Nephron (organoid): ENCODE results near the gene HM13.

Experiments used
- H3K27ac Mint-ChIP-seq, 3 experiments: 2 replicates each; pipeline ENCODE4 v1.8.0; 2020; ENCODE audit warnings: mixed read lengths in 3 of 3, mild to moderate bottlenecking in 2 of 3, moderate library complexity in 1 of 3
- H3K27me3 Mint-ChIP-seq: 2 replicates; pipeline ENCODE4 v1.8.0; 2021; ENCODE audit warnings: low read depth, mild to moderate bottlenecking, moderate library complexity, mixed read lengths
- H3K36me3 Mint-ChIP-seq: 2 replicates; pipeline ENCODE4 v1.8.0; 2020; ENCODE audit warnings: low read depth, mixed read lengths
- H3K4me1 Mint-ChIP-seq: 2 replicates; pipeline ENCODE4 v1.8.0; 2020; ENCODE audit warnings: mixed read lengths
- H3K4me3 Mint-ChIP-seq, 3 experiments: 2 replicates each; pipeline ENCODE4 v1.8.0; 2020; ENCODE audit warnings: mild to moderate bottlenecking in 3 of 3, mixed read lengths in 3 of 3, moderate library complexity in 2 of 3
- H3K9me3 Mint-ChIP-seq: 2 replicates; pipeline ENCODE4 v1.8.0; 2020; ENCODE audit warnings: mixed read lengths
- CTCF ChIP-seq, 3 experiments: fragments of 200-600 bp; sonication (generic); IDR thresholded peaks; one replicate each; pipeline ENCODE4 v1.5.0; 2021; ENCODE audit warnings: antibody characterized with exemption in 3 of 3; ENCODE audit not compliant: unreplicated experiment in 3 of 3

Gene HM13

DNA sequence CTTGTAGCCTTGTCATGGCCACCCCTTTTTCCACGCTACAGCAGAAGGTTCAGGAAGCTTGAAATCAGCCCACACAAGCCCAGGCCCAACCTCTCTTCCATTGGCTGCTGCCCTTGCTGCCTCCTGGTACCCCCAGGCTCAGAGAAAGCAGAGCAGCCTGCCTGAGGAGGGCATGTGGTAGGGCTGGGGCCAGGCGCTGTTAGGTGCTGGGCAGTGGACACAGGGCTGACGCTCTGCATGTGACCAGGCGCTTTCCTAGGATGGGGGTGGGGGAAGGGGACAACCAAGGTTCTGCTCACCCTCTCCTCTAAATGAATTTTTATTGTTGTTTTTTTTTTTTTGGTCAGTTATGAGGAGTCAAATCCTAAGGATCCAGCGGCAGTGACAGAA is 54.5 kb downstream of the HM13 start:
- H3K27me3 Mint-ChIP-seq: no peaks in the 10 kb centered on the region
- no peaks in the 10 kb centered on the region for H3K9me3 Mint-ChIP-seq
- peaks cover 11% of the 10 kb centered on the region for H3K36me3 Mint-ChIP-seq
- H3K4me1 Mint-ChIP-seq: peaks cover 53% of the 10 kb centered on the region
- peak overlapping the region; percentile 87 to 94 (median 89) for H3K27ac Mint-ChIP-seq
- peak overlapping the region in 2 of 3 experiments; percentile 16 to 38 for H3K4me3 Mint-ChIP-seq
- no peak for TF ChIP-seq CTCF (IDR thresholded peaks at IDR 0.05; ENCODE audit: unreplicated experiment in 3 of 3)

DNA sequence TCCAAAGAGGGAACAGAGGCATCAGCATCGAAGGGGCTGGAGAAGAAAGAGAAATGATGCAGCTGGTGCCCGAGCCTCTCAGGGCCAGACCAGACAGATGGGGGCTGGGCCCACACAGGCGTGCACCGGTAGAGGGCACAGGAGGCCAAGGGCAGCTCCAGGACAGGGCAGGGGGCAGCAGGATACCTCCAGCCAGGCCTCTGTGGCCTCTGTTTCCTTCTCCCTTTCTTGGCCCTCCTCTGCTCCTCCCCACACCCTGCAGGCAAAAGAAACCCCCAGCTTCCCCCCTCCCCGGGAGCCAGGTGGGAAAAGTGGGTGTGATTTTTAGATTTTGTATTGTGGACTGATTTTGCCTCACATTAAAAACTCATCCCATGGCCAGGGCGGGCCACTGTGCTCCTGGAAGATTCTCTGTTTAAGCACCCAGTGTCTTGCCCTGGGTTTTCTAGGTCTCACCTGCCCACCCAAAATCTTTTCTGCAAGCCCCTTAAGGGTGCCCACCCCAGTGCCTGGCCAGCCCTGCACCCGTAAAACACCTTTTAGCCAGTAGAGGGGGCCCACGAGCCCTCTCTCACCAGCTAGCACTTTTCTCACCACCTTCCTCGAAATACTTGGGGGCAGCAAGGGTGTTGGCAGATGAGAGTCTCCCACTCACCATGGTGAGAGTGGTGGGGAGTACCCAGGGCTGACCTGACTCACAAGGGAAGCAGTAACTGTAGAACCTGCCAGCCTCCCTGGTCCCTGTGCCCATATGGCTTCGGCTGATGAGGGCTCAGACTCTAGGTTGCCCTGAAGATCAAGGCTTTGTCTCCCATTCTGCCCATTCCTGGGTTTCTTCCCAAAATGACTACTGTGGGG is 55.1 kb downstream of the HM13 start:
- peak; percentile 77 to 90 (median 83) for TF ChIP-seq CTCF (IDR thresholded peaks at IDR 0.05; ENCODE audit: unreplicated experiment in 3 of 3)
- Mint-ChIP-seq H3K9me3 (no peaks in the 10 kb centered on the region), H3K27ac (peak overlapping the region; percentile 87 to 94 (median 89)), H3K36me3 (peaks cover 6% of the 10 kb centered on the region), H3K4me3 (peak overlapping the region in 2 of 3 experiments; percentile 16 to 38), H3K27me3 (no peaks in the 10 kb centered on the region), H3K4me1 (peaks cover 58% of the 10 kb centered on the region)

DNA sequence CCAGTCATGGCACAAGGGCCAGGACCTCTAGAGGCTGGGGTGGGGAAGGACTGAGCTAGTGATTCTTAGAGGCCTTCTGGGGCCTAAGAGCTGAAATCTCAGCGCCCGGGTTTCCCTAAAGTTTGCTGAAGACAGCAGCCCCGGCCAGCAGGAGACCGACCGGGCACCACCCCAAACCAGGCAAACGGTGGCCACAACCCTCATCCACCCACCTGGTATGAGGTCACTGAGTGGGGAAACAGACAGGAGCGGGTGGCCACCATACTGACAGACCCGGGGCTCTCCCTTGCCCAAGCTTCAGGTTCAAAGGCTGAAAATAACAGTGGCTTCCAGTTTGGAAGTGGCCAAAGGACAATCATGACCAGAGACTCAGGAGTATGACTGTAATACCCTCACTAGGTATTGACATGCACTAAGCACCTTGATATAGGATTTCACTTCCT is 55.8 kb downstream of the HM13 start:
- no peak overlapping the region for H3K4me3 Mint-ChIP-seq
- H3K4me1 Mint-ChIP-seq: peaks cover 58% of the 10 kb centered on the region
- no peaks in the 10 kb centered on the region for H3K27me3 Mint-ChIP-seq
- H3K36me3 Mint-ChIP-seq: peaks cover 4% of the 10 kb centered on the region
- H3K9me3 Mint-ChIP-seq: no peaks in the 10 kb centered on the region
- H3K27ac Mint-ChIP-seq: peak overlapping the region; percentile 87 to 94 (median 89)
- TF ChIP-seq CTCF (IDR thresholded peaks at IDR 0.05; ENCODE audit: unreplicated experiment in 3 of 3): no peak

- H3K36me3 Mint-ChIP-seq: no peaks in the 10 kb centered on the region
- peak overlapping the region; percentile 90 to 97 (median 97) for H3K27ac Mint-ChIP-seq
- H3K27me3 Mint-ChIP-seq: no peaks in the 10 kb centered on the region
- H3K9me3 Mint-ChIP-seq: no peaks in the 10 kb centered on the region
- peaks cover 58% of the 10 kb centered on the region for H3K4me1 Mint-ChIP-seq
- TF ChIP-seq CTCF (IDR thresholded peaks at IDR 0.05; ENCODE audit: unreplicated experiment in 3 of 3): no peak
- H3K4me3 Mint-ChIP-seq: peak overlapping the region; percentile 78 to 87 (median 82)
Observed at GRCh38 chr20:31570735-31571617, 56.7 kb downstream of the HM13 start.

GRCh38 chr20:31572042-31572700 is 57.9 kb downstream of the HM13 start:
- TF ChIP-seq CTCF (IDR thresholded peaks at IDR 0.05; ENCODE audit: unreplicated experiment in 3 of 3): no peak
- peaks cover 52% of the 10 kb centered on the region for H3K4me1 Mint-ChIP-seq
- peak overlapping the region; percentile 82 to 88 (median 87) for H3K4me3 Mint-ChIP-seq
- no peaks in the 10 kb centered on the region for H3K9me3 Mint-ChIP-seq
- no peaks in the 10 kb centered on the region for H3K36me3 Mint-ChIP-seq
- no peaks in the 10 kb centered on the region for H3K27me3 Mint-ChIP-seq
- peak overlapping the region; percentile 90 to 97 (median 97) for H3K27ac Mint-ChIP-seq
